PC-9 (cell line): ENCODE data around the gene OR6J1. TPM values are rescaled to one million over a fixed set of nuclear protein-coding genes. Genes with fewer than 3 reads are reported as not detected.
A peak's percentile ranks its signal among the peaks of the same experiment; 100 is the strongest.

ENCODE experiments used
- BruUV-seq: library from RNA; stranded (reverse); fragments of 400-500 nt; replicated peaks from 2 replicates; lab custom pipeline; 2021; lab: Mats Ljungman, UMichigan
- CTCF ChIA-PET: fragments of 300-600 bp; sonication (Branson Sonifier 250); formaldehyde crosslinking; loops from one replicate; lab custom pipeline; 2022; ENCODE audit warnings: antibody characterized with exemption; lab: Charles Lee
- POLR2A ChIA-PET: fragments of 300-600 bp; sonication (Branson Sonifier 250); formaldehyde crosslinking; loops from one replicate; lab custom pipeline; 2022; ENCODE audit warnings: antibody characterized with exemption; ENCODE audit not compliant: unreplicated experiment; lab: Charles Lee
- DNase-seq, 2 experiments: peaks; one replicate each; pipeline versions ENCODE4 v3.0.0 to v3.0.0-alpha.2; 2015 to 2022; ENCODE audit warnings: mixed read lengths in 1 of 2
- H2AFZ ChIP-seq: fragments of 200-600 bp; sonication (generic); 2 replicates; pipeline ENCODE4 v1.8.1; 2017; ENCODE audit warnings: antibody characterized with exemption
- H3F3A ChIP-seq: fragments of 200-600 bp; sonication (generic); 2 replicates; pipeline ENCODE4 v1.8.1; 2017; ENCODE audit warnings: antibody characterized with exemption, mild to moderate bottlenecking, low read depth; ENCODE audit not compliant: insufficient read depth
- H3K27ac ChIP-seq: fragments of 200-600 bp; sonication (generic); 2 replicates; pipeline ENCODE4 v1.6.1; 2016; ENCODE audit warnings: mixed run types
- H3K27me3 ChIP-seq: fragments of 200-600 bp; sonication (generic); 2 replicates; pipeline ENCODE4 v1.6.1; 2016; ENCODE audit warnings: low read depth, mixed run types; ENCODE audit not compliant: insufficient read depth
- H3K36me3 ChIP-seq: fragments of 200-600 bp; sonication (generic); 2 replicates; pipeline ENCODE4 v1.6.1; 2016; ENCODE audit warnings: low read depth, mixed run types
- H3K4me1 ChIP-seq: fragments of 200-600 bp; sonication (generic); replicated peaks from 2 replicates; pipeline ENCODE4 v1.6.1; 2016; ENCODE audit warnings: mixed run types; ENCODE audit not compliant: insufficient read depth
- H3K4me2 ChIP-seq: fragments of 200-600 bp; sonication (generic); 2 replicates; pipeline ENCODE4 v1.6.1; 2017; ENCODE audit warnings: mixed run types
- H3K4me3 ChIP-seq: fragments of 200-600 bp; sonication (generic); 2 replicates; pipeline ENCODE4 v1.6.1; 2016; ENCODE audit warnings: mixed run types
- H3K79me2 ChIP-seq: fragments of 200-600 bp; sonication (generic); 2 replicates; pipeline ENCODE4 v1.6.1; 2017; ENCODE audit warnings: low read depth, mixed run types
- H3K9me2 ChIP-seq: fragments of 200-600 bp; sonication (generic); 2 replicates; pipeline ENCODE4 v1.8.1; 2017; ENCODE audit warnings: mild to moderate bottlenecking; ENCODE audit not compliant: insufficient read depth
- H3K9me3 ChIP-seq: fragments of 200-600 bp; sonication (generic); 2 replicates; pipeline ENCODE4 v1.8.1; 2016; ENCODE audit warnings: low read depth; ENCODE audit not compliant: insufficient read depth
- H4K20me1 ChIP-seq: fragments of 200-600 bp; sonication (generic); 2 replicates; pipeline ENCODE4 v1.8.1; 2017; ENCODE audit not compliant: insufficient read depth
- CTCF ChIP-seq: fragments of 200-600 bp; sonication (generic); conservative IDR thresholded peaks from 2 replicates; pipeline ENCODE4 v1.6.1; 2017; ENCODE audit warnings: mixed run types, antibody characterized with exemption, mild to moderate bottlenecking, moderate library complexity
- EZH2 ChIP-seq: fragments of 200-600 bp; sonication (generic); IDR thresholded peaks from 2 replicates; pipeline ENCODE4 v1.8.0; 2017; ENCODE audit warnings: antibody characterized with exemption, low read depth
- intact Hi-C: fragments of 100-400 bp; cut with micrococcal nuclease; formaldehyde crosslinking; loops from one replicate; pipeline ENCODE4 v1.10.0; 2022; ENCODE audit not compliant: unreplicated experiment
- total RNA-seq: library from RNA; stranded (reverse); gene quantifications from 2 replicates; pipeline ENCODE4 v1.2.3, GENCODE V29; 2021

Gene OR6J1
- total RNA-seq, 1 experiment from 2014 or later: 0.11 TPM

- no TSS peak for BruUV-seq
- peaks cover 5% of the 10 kb centered on the region; the same call in 1 of the 2 replicates for H3K36me3 ChIP-seq
- H2AFZ ChIP-seq: no peak overlapping the region
- H3K79me2 ChIP-seq: peaks cover 57% of the 10 kb centered on the region
- H3K9me2 ChIP-seq: no peaks in the 10 kb centered on the region
- H3K4me2 ChIP-seq: peak overlapping the region; percentile 90; the same call in 1 of the 2 replicates
- ChIA-PET POLR2A (interaction anchor here (0.7 kb wide), 1 partner anchor 12 kb away, joined by 6 read pairs; no protein-coding TSS in a partner anchor), CTCF (no interaction called here)
- intact Hi-C loops: no loop called here
- H3K4me1 ChIP-seq: peaks cover 20% of the 10 kb centered on the region
- no peak overlapping the region for H3K27ac ChIP-seq
- peaks cover 10% of the 10 kb centered on the region; the same call in 1 of the 2 replicates for H3F3A ChIP-seq
- no peaks in the 10 kb centered on the region for H3K9me3 ChIP-seq
- H3K27me3 ChIP-seq: no peaks in the 10 kb centered on the region
- no peaks in the 10 kb centered on the region; the same call in 1 of the 2 replicates for H4K20me1 ChIP-seq
- no peak for DNase-seq
- no peak overlapping the region; the same call in 1 of the 2 replicates for H3K4me3 ChIP-seq
- TF ChIP-seq EZH2 (no peak), CTCF (no peak)
Measured at GRCh38 chr14:22587247-22587646, 56.9 kb downstream of the OR6J1 start.

GRCh38 chr14:22583994-22584393 lies 60.2 kb downstream of the OR6J1 start:
- Histone ChIP-seq H3K27me3 (no peaks in the 10 kb centered on the region), H3K79me2 (peaks cover 65% of the 10 kb centered on the region), H2AFZ (no peak overlapping the region), H3F3A (no peaks in the 10 kb centered on the region), H3K36me3 (peaks cover 5% of the 10 kb centered on the region; the same call in 1 of the 2 replicates), H3K9me2 (no peaks in the 10 kb centered on the region), H3K4me1 (peaks cover 10% of the 10 kb centered on the region), H3K9me3 (no peaks in the 10 kb centered on the region), H3K4me2 (no peak overlapping the region), H4K20me1 (peaks cover 4% of the 10 kb centered on the region; the same call in 1 of the 2 replicates), H3K27ac (no peak overlapping the region), H3K4me3 (no peak overlapping the region)
- ChIA-PET POLR2A (interaction anchor here (0.7 kb wide), 2 partner anchors 9 to 18 kb away, joined by 3 to 9 read pairs; no protein-coding TSS in a partner anchor), CTCF (no interaction called here)
- intact Hi-C loops: no loop called here
- DNase-seq: no peak
- no TSS peak for BruUV-seq
- TF ChIP-seq CTCF (no peak), EZH2 (no peak)

Other genes starting within 250 kb of the OR6J1 start
- gene DAD1, start 55.1 kb downstream of the OR6J1 start, total RNA-seq: 129 and 155 TPM in 2 replicates
- gene ABHD4, start 46.1 kb downstream of the OR6J1 start, total RNA-seq: 62.1 and 83.2 TPM in 2 replicates
- 65.2 and 70.9 TPM in 2 replicates for gene OXA1L, start 122.3 kb upstream of the OR6J1 start, total RNA-seq
- 4.7 and 5.9 TPM in 2 replicates for gene SLC7A7, start 171.1 kb upstream of the OR6J1 start, total RNA-seq
- gene MRPL52, start 185.5 kb upstream of the OR6J1 start, total RNA-seq: 76.7 and 84.8 TPM in 2 replicates
- gene MMP14, start 192.2 kb upstream of the OR6J1 start, total RNA-seq: 22.4 and 34.8 TPM in 2 replicates
- 59.0 and 61.6 TPM in 2 replicates for gene LRP10, start 227.4 kb upstream of the OR6J1 start, total RNA-seq
- 0.50 and 0.98 TPM in 2 replicates for gene REM2, start 238.9 kb upstream of the OR6J1 start, total RNA-seq